NCI-H2107 treated with DMSO at 0.1 percent for 48 hours (cell line): ENCODE data around the gene KMT5B.

Experiments
- DNase-seq: peaks from one replicate; lab custom pipeline; 2025; ENCODE audit not compliant: unreplicated experiment; lab: John Stamatoyannopoulos, UW

KMT5B gene

DNA sequence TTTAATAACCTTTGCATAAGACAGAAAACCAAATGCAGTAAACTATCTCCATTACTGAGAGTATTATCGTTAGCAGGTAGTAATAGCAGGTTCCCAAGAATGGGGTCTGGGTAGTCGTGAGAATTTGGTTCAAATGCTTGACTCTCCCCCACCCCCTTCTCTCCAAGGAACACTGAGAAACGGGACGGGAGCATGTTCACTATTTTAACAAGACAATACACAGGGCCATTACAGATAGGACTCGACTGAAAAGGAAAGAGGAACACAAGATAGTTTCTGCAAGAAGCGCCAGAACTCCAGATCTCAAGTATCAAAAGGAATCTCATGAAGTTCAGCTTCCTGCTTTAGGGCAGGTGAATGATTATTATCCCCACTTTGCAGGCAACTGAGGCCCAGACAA, 27.0 kb downstream of the KMT5B start:
- no peak for DNase-seq

DNA sequence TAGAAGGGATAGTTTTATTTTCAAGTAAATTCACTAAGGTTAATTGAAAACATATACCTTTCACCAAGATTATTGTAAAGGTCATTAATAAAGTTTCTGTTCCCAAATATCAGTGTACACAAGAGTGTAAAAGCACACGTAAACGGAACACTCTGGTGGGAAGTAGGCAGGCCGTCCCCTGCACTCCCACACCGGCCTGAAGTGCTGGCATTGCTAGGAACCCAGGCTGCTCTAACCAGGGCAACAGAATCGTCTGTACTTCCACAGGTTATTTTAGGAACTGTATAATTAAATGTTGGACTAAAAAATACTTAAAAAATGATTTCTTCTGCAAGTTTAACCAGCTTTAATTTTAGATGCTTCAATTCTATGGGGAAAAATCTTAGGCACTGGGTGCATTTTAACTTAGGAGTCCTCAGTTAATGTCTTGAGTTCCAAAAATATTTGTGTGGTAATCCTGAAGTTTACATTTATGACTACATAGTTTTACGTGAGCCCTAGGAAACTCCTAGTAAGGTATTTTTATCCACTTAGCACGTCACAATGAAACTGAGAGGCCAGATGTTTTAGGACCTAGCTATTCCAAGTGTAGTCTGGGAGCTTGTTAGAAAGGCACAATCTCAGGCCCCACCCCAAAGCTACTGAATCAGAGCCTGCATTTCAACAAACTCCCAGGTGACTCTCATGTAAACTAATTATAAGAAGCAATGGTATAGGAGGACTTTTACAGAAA, 31.2 kb downstream of the KMT5B start:
- no peak for DNase-seq

DNA sequence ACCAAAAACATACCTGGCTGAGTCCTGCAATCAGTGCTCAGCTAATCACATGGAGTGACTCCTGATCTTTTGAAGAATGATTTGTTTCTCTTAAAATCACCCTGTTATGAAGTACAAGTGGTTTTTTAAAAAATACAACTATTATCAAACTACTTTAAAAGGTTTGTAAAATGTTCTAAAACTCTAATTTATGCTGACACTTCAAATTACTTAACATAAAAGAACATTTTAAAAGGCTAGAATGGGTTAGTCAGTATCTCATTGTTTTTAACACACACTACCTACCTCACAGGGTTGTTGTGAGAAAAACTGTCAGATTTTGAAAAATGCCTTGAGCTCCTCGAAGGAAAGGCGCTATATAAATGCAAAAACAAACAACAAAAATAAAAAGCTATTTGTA, 33.2 kb downstream of the KMT5B start:
- no peak for DNase-seq

DNA sequence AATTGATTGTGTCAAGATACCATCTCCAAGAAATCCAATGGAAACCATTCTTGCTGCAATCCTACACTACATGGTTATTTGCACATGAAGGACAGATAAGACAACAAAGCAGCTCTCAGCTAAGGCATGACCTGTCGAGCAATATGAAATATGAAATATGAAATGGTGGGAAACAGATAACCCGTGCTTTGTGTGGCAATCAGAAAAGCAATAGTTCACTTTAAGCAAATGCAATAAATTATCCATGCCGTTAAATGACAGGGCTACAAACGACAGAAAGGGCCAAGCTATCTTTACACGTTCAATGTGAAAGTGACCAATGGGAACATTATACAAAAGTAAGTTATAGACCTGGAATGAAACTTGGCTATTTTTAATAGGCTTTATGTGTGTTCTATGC, 35.2 kb downstream of the KMT5B start:
- DNase-seq, result no peak

DNA sequence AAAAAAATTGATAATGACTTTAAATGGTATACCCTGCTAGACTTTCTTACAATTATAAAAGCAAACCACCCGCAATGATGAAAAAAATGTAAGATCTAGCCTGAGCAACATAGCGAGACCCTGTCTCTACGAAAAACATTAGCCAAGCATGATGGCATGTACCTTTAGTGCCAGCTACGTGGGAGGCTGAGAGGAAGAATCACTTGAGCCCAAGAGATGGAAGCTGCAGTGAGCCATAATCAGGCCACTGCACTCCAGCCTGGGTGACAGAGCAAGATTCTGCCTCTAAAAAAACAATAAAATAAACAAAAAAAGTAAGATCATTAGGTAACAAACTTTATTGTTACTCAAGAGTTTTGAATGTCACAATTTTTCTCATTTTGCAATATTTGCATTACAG, 39.2 kb downstream of the KMT5B start:
- no peak for DNase-seq

DNA sequence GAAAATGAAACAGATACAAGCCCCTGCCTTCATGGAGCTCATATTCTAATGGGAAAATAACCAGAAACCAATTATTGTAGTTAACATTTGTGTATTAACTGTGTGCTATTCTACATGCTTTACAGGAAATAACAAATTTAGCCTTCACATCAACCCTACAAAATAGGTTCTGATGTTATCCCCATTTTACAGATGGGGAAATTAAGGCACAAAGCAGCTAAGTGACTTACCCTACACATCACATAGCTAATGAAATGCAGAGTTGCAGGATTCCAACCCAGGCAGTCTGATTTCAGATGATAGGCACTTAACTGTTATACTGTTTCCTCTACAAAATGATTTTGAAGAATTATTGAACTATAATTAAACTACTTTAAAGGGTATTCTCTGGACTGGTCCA, 43.7 kb downstream of the KMT5B start:
- no peak for DNase-seq

DNA sequence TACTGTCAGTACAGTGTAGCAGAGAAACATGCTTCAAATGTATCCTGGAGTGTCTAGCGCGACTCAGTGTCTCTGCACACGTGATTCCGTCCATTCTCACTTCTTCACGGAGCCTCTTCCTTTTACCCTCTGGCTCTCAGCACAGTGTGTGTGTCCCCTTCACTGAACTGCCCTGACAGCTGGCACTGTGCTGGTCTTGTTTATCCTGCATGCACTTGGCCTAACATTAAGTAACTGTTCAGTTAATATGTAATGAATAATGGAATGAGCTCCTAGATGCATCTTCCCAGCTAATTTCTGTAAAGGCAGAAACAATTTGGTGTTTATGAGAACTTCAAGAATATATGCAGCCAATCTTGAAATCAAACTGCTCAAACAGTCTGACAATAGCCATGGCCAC, 44.4 kb downstream of the KMT5B start:
- DNase-seq, result no peak

DNA sequence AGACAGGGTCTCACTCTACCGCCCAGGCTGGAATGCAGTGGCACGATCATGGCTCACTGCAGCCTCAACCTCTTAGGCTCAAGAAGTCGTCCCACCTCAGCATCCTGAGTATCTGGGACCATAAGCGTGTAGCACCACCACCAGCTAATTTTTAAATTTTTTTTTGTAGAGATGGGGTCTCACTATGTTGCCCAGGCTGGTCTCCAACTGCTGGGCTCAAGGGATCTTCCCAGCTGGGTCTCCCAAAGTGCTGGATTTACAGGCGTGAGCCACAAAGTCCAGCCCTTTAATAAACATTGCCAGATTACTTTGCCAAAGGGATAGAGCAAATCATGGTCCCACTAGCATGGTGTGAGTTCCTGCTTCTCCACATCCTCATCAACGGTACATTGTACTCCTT, 45.6 kb downstream of the KMT5B start:
- DNase-seq, result no peak

DNA sequence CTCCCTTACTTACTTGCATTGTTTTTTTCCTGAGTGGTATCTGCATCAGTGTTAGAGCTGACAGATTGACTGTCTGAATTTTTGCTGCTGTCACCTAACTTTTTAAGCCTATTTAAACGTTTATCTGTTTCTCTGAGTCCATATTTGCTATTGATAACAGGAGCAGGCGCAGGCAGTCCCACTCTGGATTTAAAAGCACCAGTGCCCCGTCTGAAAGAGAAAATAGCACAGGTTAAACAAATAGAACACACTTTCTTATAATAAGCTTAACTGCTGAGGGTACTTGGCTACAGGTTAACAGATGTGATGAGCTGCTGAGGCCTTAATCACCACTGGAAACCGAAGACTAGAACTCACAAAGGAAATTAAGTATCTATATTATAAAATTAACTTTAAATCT, 46.1 kb downstream of the KMT5B start:
- DNase-seq, result no peak

DNA sequence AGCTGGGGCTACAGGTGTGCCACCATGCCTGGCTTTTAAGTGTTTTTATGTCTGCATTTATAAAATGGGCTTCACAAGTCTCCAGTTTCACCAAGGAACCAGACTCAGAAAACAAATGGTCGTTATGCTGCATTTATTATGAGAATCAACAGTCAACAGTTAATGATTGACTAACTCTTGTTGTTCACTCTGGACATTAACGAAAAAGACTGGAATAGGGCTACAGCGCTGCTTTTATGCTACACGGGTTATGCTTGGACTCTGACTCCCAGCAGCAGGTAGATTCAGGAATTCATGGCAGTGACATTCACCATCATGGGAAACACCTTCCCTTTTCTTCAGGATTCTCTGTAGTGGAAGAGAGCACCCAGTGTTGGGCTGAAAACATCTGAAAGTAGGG, 47.5 kb downstream of the KMT5B start:
- no peak for DNase-seq

DNA sequence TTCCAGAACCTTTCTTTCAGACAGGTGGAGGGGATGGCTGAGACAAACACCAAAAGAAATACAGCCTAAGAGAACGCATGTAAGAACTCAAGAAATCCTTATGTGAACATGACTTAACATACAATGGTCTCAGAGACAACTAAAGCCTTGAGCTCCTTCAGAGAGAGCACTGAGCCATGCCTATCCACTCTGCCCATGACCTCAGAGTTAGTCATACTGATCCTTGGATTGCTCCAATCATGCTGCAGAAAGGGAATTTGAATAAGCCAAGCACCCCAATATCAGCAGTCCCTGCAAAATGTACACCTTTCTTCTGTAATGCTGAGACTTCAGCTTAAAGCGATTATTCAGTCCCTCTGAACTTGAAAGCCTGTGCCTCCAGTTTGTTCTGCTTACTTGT, 48.7 kb downstream of the KMT5B start:
- DNase-seq, result no peak

DNA sequence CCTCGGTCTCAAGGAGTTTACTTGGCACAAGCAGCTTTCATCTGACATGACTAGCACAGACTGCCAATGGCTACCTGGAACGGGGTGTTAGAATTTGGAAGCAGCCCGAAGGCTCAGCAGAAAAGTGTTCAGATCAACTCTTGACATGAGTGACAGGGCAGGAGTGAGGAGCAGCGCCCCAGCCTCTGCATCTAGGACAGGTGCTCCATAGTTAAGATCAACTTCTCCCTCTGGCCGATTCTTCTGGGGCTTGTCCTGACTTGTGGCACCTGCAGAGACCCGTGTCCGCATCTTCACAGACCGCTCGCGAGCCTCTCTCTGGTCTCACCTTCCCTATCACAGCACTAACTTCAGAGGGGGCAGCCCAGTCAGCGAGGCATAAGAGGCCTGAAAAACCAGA, 49.4 kb downstream of the KMT5B start:
- DNase-seq, result no peak

DNA sequence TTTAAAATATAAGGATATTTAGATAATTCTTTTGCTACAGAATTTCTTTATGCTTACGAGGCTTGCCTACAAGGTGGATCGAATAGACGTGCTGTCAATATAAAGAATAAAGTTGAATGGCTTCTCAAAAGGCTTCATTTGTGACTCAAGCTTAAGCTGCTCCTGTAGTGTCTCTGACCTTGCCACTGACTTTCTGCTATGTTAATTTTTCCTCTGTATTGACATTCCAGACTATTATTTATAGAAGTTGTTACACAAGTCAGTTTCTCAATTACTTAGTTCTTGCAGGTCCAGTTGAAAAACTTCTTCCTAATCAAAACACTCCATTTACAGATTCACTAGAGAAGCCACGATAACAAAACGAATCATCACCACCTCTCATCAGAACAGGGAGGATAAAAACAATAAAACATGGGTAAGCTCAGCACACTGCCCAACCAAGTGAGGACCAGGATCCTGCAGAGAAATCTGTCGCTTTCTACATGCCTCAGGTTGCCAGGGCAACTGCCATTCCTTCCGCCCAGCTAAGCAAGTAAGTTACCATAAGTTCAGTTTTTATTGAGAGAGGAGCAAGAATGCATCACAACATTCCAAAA, 52.9 kb downstream of the KMT5B start:
- no peak for DNase-seq

DNA sequence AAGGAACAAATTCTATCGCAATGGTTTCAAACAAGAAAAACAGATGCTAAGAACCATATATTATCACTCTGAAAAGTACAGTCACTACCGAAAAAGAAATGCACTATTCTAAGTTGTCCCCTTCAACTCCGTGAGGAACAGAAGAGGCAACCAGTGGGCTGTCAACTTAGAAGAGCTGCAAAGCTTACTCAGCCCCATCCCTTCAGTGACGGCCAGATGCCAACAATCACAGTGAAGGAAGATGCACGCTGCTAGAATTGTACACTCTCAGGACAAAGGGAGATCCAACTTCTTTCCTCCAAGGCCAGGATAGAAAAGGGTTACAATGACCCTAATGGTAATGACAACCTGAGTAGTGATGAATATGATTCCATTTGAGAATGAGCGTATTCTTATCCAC, 53.4 kb downstream of the KMT5B start:
- DNase-seq, result no peak

DNA sequence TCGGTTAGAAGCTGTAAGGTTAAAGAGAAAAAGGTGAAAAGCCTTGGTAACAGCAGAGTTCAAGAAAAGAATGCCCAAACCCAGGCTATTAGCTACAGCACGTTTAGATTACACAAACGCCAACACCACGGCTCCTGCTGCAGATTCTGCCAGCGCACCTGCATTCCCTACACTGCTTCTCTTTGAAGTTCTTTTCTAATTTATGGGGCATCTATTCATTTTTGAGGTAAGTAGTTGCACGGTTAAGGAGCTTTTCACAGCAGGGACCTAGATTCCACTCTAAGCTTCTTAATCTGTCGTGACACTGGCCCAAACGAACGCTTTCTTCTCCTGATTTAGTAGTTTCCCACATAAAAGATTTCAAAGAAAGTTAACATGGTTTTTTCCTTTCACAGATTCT, 53.9 kb downstream of the KMT5B start:
- DNase-seq, result no peak

DNA sequence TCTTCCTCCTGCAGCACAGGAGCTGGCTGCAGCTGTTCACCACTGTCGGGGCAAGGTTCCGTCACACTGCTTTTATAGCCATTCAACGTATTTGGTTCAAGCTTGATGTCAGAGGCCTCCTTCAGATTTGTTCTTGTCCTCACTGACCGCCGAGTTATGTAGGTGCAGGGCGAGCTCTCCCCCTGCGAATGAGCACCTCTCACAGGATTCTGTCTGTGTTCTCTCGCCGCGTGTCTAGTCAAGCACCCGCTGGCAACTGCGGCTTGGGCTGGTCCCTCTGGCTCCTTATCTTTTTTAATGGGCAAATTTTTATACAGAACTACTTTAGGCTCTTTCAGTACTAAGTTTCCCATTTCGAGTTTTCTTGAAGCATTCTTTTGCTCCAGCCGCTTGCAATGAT, 54.5 kb downstream of the KMT5B start:
- no peak for DNase-seq

DNA sequence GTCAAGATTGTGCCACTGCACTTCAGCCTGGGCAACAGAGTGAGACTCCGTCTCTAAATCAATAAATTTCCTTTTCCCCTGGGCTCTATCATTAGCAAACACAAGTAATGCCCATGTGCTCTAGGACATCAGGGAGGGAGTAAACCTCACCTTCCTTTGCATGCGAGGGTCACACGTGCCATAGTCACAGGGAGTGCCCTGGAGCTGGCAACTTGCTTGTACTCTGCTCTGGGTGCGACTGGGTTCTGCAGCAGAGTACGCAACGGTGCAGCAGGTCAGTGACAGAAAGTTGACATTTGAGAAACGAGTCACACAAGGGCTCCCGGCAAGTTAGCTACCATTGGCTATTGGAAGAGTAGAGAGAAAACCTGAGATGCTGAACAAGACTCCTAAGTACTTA, 59.4 kb downstream of the KMT5B start:
- DNase-seq, result no peak

DNA sequence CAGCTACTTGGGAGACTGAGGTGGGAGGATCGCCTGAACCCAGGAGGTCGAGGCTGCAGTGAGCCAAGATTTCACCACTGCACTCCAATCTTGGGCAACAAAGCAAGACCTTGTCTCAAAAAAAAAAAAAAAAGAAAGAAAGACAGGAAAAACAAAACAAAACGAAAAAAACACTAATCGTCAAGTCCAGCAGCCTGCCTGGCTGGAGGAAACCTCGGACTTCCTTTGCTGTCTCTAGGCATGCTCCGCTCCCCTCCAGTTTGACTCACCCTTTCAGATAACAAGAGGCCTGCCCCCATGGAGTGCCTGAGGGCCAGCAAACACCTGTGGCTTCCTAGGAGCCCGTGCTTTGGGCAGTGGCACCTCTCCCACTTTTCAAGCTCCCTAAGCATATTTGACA, 63.1 kb downstream of the KMT5B start:
- DNase-seq, result no peak

DNA sequence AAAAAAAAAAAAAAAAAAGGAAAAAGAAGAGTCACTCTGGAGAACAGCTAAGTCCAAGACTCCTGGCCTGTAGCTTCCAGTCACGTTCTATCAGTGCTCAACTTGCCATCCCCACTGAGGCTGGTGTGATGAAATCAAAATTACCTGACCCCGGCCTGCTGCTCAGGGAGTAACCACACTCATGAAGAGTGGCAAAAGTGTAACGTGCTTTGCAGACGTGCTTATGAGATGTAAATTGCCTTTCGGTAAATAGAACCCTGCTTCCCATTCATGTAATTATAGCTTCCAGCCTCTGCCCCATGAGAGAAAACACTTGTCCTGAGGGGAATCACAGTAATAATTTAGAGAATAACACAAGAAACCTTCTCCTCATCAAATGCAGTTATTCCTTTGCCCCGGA, 63.7 kb downstream of the KMT5B start:
- peak; percentile 60 for DNase-seq

DNA sequence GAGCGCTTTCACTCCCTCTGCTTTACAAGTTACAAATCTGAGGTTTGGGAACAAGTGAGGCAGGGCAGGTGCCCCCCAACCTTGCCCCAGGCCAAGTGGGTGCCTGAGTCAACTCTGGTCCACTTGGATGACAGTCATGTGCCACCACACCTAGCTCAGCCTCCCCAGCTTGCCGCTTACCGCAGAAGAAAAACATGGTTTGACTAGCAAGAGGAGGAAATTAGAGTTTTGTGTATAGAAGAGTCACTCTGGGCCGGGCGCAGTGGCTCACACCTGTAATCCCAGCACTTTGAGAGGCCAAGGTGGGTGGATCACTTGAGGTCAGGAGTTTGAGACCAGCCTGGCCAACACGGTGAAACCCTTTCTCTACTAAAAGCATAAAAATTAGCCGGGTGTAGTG, 64.2 kb downstream of the KMT5B start:
- no peak for DNase-seq

DNA sequence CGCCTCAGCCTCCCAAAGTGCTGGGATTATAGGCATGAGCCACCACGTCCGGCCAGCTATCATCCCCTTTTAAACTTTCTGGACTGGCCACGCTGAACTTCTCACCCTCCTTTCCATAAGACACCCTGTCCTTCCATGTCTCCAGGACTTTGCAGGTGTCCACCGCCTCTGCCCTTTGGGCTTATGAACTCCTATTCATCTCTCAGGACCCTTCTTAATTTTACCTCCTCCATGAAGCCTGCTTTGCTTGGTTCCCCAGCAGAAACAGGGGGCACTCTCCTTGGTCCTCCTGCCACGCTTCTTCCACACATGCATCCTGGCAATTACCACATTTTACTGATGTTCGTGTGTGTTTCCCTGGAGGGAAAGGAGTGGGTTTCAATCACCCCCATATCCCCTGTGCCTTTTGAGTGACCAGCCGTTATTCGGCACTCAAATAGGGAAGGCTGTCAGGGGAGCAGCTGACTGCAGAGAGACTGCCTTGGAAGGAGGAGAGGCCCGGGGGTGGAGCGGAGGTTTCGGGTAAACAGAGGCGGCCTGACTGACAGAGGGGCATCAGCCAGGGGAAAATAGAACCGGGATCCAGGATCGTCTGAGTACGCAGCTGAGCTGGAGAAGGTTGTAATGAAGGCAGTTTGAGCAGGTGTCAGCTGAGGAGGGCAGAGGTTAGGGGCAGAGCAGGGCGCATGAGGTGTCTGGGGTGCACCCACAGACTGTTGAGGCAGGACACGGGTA, 64.9 kb downstream of the KMT5B start:
- no peak for DNase-seq

DNA sequence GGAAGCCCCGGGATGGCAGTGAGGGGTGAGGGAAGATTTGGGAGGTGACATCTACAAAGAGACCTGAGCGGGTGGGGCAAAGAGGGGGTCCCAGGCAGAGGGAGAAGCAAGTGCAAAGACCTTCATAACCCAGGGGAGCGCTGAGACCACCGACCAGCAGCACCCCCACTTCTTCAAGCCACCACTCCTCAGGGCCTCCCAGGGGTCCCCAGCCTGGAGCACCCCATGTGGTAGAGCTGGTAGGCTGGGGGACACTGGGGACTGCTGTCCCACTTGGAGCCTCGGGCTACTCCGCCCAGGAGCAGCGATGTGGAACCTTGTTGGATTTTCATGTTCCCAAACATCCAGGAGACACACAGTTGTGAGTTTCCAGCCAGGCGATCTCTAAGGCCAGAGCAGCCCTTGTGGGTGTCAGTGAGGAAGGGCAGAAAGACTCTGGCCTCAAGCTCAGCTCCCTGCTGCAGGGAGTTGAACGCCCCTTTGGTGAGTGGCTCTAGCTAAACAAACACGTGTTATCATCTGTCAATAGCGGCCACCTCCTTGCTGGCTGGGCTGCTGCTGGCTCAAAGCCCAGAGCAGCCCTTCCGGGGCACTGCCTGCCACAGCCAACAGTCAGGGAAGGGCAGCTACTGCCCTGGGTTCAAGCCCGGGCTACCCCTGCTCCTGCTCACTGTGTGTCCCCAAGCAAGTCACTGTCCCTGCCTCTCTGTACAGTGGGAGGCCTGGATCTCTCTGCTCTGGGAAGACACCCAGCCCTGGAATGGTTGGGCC, 66.2 kb downstream of the KMT5B start:
- peak; percentile 40 for DNase-seq
